Panc1 (cell line): ENCODE measurements around the gene OGFOD2. TPM values are rescaled to one million over a fixed set of nuclear protein-coding genes. Genes with fewer than 3 reads are reported as not detected.

Source experiments
- ATAC-seq: fragments of 200-7000 bp; cut with Tn5 transposase; 2 replicates; pipeline ENCODE4 v1.9.1; 2020; ENCODE audit warnings: mild to moderate bottlenecking, moderate library complexity
- BruUV-seq: library from RNA; stranded (reverse); fragments of 400-500 nt; replicated peaks from 2 replicates; lab custom pipeline; 2021; lab: Mats Ljungman, UMichigan
- CTCF ChIA-PET: fragments of 300-600 bp; sonication (Branson Sonifier 250); formaldehyde crosslinking; loops from one replicate; lab custom pipeline; 2022; ENCODE audit warnings: antibody characterized with exemption; lab: Charles Lee
- POLR2A ChIA-PET: fragments of 300-600 bp; sonication (Branson Sonifier 250); formaldehyde crosslinking; loops from one replicate; lab custom pipeline; 2022; ENCODE audit warnings: antibody characterized with exemption; lab: Charles Lee
- DNase-seq: peaks from one replicate; pipeline ENCODE4 v3.0.0-alpha.2; 2010; ENCODE audit warnings: low read depth, low spot score
- H3K27ac ChIP-seq: 2 replicates; pipeline ENCODE4 v1.5.1; 2011; ENCODE audit warnings: mild to moderate bottlenecking, low read length, inconsistent platforms
- H3K27me3 ChIP-seq: fragments of 200-500 bp; sonication (Bioruptor generic); 2 replicates; pipeline ENCODE4 v1.6.0; 2014; ENCODE audit warnings: low read length, inconsistent platforms; ENCODE audit not compliant: control insufficient read depth, insufficient read depth
- H3K36me3 ChIP-seq: fragments of 200-500 bp; sonication (Bioruptor generic); 2 replicates; pipeline ENCODE4 v1.5.1; 2014; ENCODE audit warnings: inconsistent platforms, mild to moderate bottlenecking, low read length, moderate library complexity; ENCODE audit not compliant: control insufficient read depth, insufficient read depth
- H3K4me1 ChIP-seq: 2 replicates; pipeline ENCODE4 v1.5.1; 2011; ENCODE audit warnings: inconsistent platforms, mild to moderate bottlenecking, low read length, moderate library complexity; ENCODE audit not compliant: control insufficient read depth, insufficient read depth
- H3K4me3 ChIP-seq, 2 experiments: 2 replicates each; pipeline ENCODE4 v1.5.1; 2011 to 2012; ENCODE audit warnings: low read depth in 2 of 2, low read length in 2 of 2, mild to moderate bottlenecking in 2 of 2, inconsistent platforms in 1 of 2, moderate library complexity in 1 of 2
- H3K9me3 ChIP-seq: fragments of 200-500 bp; sonication (Bioruptor generic); 2 replicates; pipeline ENCODE4 v1.5.1; 2014; ENCODE audit warnings: low read depth, mild to moderate bottlenecking, inconsistent platforms, low read length, moderate library complexity; ENCODE audit not compliant: control insufficient read depth, insufficient read depth
- POLR2AphosphoS5 ChIP-seq: IDR thresholded peaks from 2 replicates; pipeline ENCODE4 v1.6.1; 2012; ENCODE audit warnings: mild to moderate bottlenecking, low read depth, low read length, moderate library complexity
- SIN3A ChIP-seq: IDR thresholded peaks from 2 replicates; pipeline ENCODE4 v1.6.1; 2012; ENCODE audit warnings: low read depth, mild to moderate bottlenecking, low read length, moderate library complexity, borderline replicate concordance; ENCODE audit not compliant: insufficient read depth
- TCF7L2 ChIP-seq: IDR thresholded peaks from 2 replicates; pipeline ENCODE4 v1.6.1; 2011; ENCODE audit warnings: mild to moderate bottlenecking, low read depth, low read length, inconsistent platforms
- in situ Hi-C: cut with HindIII; loops from 2 replicates; pipeline ENCODE4 v1.10.0; 2016; ENCODE audit warnings: low sequenced_read_pairs, low pct_unique_long_range_greater_than_20kb
- intact Hi-C: fragments of 100-400 bp; cut with micrococcal nuclease; formaldehyde crosslinking; loops from one replicate; pipeline ENCODE4 v1.10.0; 2022; ENCODE audit not compliant: unreplicated experiment
- total RNA-seq: library from RNA; stranded (reverse); gene quantifications from one replicate; pipeline ENCODE4 v1.2.1, GENCODE V29; 2021; ENCODE audit not compliant: unreplicated experiment
- TF ChIP-seq, protein P1 (sequence below): fragments of 450-650 bp; IDR thresholded peaks from 2 replicates; pipeline ENCODE4 v1.5.1; 2017; ENCODE audit warnings: mild to moderate bottlenecking
- TF ChIP-seq, protein P2 (sequence below), 2 experiments: IDR thresholded peaks; 2 replicates each; pipeline ENCODE4 v1.6.1; 2011 to 2012; ENCODE audit warnings: low read depth in 2 of 2, control low read depth in 1 of 2, low read length in 1 of 2, mild to moderate bottlenecking in 1 of 2, moderate library complexity in 1 of 2; ENCODE audit not compliant: insufficient read depth in 1 of 2

The OGFOD2 gene
- total RNA-seq, 1 experiment from 2014 or later = 32.0 TPM

DNA sequence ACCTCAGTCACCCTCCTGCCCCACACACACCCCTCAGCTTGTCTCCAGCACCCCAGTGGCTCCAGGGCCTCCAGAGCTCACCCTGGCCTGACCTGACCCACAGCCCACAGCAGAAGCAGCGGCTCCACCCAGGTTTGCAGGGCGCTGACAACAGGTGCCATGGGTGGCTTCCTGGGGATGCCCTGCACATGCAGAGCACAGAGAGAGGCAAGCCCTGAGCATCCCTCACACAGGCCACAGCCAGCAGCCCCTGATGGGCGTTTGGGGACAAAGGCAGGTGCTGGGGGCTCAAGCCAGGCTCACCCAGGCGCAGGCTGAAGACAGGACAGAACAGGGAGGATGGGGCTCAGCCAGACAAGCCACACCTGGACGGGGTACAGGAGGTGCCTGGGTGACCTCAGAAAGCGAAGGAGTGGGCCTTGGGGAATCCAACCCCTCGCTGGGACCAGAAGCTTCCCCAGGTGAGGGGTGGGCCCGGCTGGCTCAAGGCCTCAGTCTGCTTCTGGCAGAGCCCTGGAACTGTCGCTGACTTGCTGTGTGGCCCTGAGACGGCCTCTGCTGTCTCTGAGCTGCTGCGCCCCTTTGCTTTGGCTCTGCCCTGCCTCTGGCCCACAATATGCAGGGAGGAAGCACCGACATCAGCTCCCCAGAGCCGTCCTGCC, 16.0 kb downstream of the OGFOD2 start:
- intact Hi-C loops (no loop called here), in situ Hi-C loops (no loop called here)
- no peak for ATAC-seq
- CTCF ChIA-PET = no interaction called here
- H3K27me3 ChIP-seq = no peaks in the 10 kb centered on the region
- H3K9me3 ChIP-seq = no peaks in the 10 kb centered on the region
- no peak for DNase-seq
- H3K4me3 ChIP-seq = no peak overlapping the region
- TF ChIP-seq, protein P1, sequence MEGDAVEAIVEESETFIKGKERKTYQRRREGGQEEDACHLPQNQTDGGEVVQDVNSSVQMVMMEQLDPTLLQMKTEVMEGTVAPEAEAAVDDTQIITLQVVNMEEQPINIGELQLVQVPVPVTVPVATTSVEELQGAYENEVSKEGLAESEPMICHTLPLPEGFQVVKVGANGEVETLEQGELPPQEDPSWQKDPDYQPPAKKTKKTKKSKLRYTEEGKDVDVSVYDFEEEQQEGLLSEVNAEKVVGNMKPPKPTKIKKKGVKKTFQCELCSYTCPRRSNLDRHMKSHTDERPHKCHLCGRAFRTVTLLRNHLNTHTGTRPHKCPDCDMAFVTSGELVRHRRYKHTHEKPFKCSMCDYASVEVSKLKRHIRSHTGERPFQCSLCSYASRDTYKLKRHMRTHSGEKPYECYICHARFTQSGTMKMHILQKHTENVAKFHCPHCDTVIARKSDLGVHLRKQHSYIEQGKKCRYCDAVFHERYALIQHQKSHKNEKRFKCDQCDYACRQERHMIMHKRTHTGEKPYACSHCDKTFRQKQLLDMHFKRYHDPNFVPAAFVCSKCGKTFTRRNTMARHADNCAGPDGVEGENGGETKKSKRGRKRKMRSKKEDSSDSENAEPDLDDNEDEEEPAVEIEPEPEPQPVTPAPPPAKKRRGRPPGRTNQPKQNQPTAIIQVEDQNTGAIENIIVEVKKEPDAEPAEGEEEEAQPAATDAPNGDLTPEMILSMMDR = no peak
- TF ChIP-seq TCF7L2 (no peak), POLR2AphosphoS5 (no peak)
- no peaks in the 10 kb centered on the region for H3K4me1 ChIP-seq
- BruUV-seq = no TSS peak
- H3K27ac ChIP-seq = no peak overlapping the region
- no peaks in the 10 kb centered on the region for H3K36me3 ChIP-seq
- POLR2A ChIA-PET = no interaction called here

DNA sequence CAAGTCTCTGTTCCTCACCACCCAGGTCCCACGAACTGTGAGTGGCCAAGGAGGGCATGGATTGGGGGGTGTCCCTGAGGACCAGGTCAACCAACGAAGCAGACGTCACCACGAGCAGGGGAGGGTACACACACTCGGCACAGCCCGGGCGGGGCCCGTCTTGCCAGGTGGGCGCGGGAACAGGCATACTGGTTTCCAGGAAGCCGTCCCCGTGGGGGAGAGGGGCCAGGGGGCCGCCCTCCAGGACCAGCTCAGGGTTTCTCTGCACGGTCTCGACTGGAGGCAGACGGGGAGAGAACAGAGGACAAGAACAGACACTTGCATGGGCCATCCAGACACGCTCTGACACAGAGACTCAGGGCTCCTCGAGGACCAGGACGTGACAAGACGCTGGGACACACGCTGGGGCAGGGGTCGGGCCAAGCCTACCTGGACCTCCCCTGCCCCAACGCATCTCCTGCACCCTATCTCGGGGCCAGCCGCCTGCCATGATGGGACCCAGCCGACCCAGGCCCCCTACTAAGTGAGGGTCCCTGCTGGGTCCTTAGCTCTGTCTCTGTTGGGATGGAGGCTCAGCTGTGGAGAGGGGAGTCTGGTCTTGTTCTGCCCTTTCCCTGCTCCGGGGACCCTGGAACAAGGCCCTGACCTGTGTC, 16.7 kb downstream of the OGFOD2 start:
- TF ChIP-seq, protein P1 = no peak
- TF ChIP-seq SIN3A (no peak), POLR2AphosphoS5 (no peak), TCF7L2 (no peak)
- TF ChIP-seq, protein P2, sequence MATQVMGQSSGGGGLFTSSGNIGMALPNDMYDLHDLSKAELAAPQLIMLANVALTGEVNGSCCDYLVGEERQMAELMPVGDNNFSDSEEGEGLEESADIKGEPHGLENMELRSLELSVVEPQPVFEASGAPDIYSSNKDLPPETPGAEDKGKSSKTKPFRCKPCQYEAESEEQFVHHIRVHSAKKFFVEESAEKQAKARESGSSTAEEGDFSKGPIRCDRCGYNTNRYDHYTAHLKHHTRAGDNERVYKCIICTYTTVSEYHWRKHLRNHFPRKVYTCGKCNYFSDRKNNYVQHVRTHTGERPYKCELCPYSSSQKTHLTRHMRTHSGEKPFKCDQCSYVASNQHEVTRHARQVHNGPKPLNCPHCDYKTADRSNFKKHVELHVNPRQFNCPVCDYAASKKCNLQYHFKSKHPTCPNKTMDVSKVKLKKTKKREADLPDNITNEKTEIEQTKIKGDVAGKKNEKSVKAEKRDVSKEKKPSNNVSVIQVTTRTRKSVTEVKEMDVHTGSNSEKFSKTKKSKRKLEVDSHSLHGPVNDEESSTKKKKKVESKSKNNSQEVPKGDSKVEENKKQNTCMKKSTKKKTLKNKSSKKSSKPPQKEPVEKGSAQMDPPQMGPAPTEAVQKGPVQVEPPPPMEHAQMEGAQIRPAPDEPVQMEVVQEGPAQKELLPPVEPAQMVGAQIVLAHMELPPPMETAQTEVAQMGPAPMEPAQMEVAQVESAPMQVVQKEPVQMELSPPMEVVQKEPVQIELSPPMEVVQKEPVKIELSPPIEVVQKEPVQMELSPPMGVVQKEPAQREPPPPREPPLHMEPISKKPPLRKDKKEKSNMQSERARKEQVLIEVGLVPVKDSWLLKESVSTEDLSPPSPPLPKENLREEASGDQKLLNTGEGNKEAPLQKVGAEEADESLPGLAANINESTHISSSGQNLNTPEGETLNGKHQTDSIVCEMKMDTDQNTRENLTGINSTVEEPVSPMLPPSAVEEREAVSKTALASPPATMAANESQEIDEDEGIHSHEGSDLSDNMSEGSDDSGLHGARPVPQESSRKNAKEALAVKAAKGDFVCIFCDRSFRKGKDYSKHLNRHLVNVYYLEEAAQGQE (IDR thresholded peaks at IDR 0.05; ENCODE audit: insufficient read depth in 1 of 2, low read depth in 2 of 2, low read length in 1 of 2) = no peak
- Histone ChIP-seq H3K36me3 (no peaks in the 10 kb centered on the region), H3K4me1 (no peaks in the 10 kb centered on the region), H3K4me3 (no peak overlapping the region), H3K27me3 (no peaks in the 10 kb centered on the region), H3K9me3 (no peaks in the 10 kb centered on the region), H3K27ac (no peak overlapping the region)
- ATAC-seq (no peak), DNase-seq (no peak)
- ChIA-PET POLR2A (no interaction called here), CTCF (interaction anchor here (0.7 kb wide), 1 partner anchor 246 kb away, joined by 3 read pairs; no protein-coding TSS in a partner anchor)
- in situ Hi-C loops = no loop called here
- intact Hi-C loops = no loop called here
- no TSS peak for BruUV-seq
